GM12873 (cell line): ENCODE measurements around the gene PFDN2.

ENCODE experiments used
- TF ChIP-seq, protein P1 (sequence below): IDR thresholded peaks from 2 replicates; pipeline ENCODE4 v1.5.1; 2012; ENCODE audit warnings: low read depth, mild to moderate bottlenecking, moderate library complexity, low read length, control low read depth; ENCODE audit not compliant: insufficient read depth; ENCODE audit errors: missing control alignments

PFDN2 gene

DNA sequence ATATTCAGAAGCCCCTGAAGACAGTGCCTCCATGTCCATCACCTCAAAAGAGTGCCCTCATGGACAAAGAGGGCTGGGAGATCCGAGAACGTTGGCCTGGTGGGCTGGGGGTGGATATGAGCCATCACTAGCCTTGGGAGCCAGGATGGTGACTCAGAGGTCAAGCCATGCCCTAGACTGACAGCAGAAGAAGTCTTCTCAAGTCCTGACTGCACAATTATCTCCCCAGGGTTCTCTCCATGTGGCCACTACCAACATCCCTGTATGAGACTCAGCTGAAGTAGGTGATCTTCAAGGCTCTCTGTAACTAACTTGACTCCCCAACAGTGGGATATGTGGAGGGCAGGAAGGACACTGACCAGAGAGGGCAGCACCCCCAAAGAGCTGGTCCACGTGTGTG, 64.9 kb downstream of the PFDN2 start:
- TF ChIP-seq, protein P1, sequence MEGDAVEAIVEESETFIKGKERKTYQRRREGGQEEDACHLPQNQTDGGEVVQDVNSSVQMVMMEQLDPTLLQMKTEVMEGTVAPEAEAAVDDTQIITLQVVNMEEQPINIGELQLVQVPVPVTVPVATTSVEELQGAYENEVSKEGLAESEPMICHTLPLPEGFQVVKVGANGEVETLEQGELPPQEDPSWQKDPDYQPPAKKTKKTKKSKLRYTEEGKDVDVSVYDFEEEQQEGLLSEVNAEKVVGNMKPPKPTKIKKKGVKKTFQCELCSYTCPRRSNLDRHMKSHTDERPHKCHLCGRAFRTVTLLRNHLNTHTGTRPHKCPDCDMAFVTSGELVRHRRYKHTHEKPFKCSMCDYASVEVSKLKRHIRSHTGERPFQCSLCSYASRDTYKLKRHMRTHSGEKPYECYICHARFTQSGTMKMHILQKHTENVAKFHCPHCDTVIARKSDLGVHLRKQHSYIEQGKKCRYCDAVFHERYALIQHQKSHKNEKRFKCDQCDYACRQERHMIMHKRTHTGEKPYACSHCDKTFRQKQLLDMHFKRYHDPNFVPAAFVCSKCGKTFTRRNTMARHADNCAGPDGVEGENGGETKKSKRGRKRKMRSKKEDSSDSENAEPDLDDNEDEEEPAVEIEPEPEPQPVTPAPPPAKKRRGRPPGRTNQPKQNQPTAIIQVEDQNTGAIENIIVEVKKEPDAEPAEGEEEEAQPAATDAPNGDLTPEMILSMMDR, result no peak

DNA sequence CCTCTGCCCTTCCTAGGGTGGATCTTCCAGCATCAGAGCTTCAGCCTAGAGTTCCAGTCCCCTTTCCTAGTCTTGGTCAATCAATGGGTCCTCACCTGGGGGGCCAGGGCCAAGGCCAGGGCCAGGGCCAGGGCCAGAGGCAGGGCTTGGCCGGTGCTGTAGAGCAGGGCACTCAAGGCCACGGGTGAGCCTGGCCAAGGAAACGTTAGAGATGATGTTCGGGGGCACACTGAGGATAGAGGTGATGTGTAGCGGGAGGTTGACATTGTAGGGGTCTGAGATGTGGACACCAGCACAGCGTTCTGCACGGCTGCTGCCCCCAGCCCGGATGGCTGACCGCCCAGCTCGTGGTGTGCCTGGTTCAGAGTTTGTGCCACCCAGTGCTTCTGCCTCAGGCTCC, 66.6 kb downstream of the PFDN2 start:
- TF ChIP-seq, protein P1, result no peak
